Right lobe of liver (tissue), 6 donors: ENCODE data around the gene MIGA1. TPM values are rescaled to one million over a fixed set of nuclear protein-coding genes. Genes with fewer than 3 reads are reported as not detected.

Experiments used
- ATAC-seq, 4 donors: fragments of 200-7000 bp; cut with Tn5 transposase; one replicate each; pipeline ENCODE4 v1.9.1; 2020; ENCODE audit warnings: mild to moderate bottlenecking in 4 of 4, moderate library complexity in 4 of 4
- DNase-seq, 3 donors: peaks; one replicate each; pipeline ENCODE4 v3.0.0-alpha.2; 2020
- H3K27ac ChIP-seq, 3 donors: fragments of 200-600 bp; one replicate each; pipeline ENCODE4 v1.8.0; 2022
- H3K27me3 ChIP-seq, 2 donors: fragments of 200-600 bp; one replicate each; pipeline ENCODE4 v1.8.0; 2022
- H3K36me3 ChIP-seq, 4 donors: fragments of 200-600 bp; sonication (generic) in 1 of 4; one replicate each; pipeline versions ENCODE4 v1.5.1 to v1.8.0; 2017 to 2022; ENCODE audit warnings: control low read depth in 1 of 4
- H3K4me1 ChIP-seq, 4 donors: fragments of 200-600 bp; sonication (generic) in 1 of 4; one replicate each; pipeline versions ENCODE4 v1.5.1 to v1.8.0; 2017 to 2022; ENCODE audit warnings: control low read depth in 1 of 4
- H3K4me3 ChIP-seq, 3 donors: fragments of 200-600 bp; one replicate each; pipeline ENCODE4 v1.8.0; 2022
- H3K9me3 ChIP-seq, 4 donors: fragments of 200-600 bp; sonication (generic) in 1 of 4; one replicate each; pipeline versions ENCODE4 v1.5.1 to v1.8.0; 2017 to 2022; ENCODE audit warnings: control low read depth in 1 of 4
- CTCF ChIP-seq, 4 donors: fragments of 200-600 bp in 3 of 4; fragments of 450-650 bp in 1 of 4; IDR thresholded peaks; one replicate each; pipeline versions ENCODE4 v1.5.1 to v1.8.0; 2016 to 2022; ENCODE audit warnings: antibody characterized with exemption in 4 of 4, mild to moderate bottlenecking in 2 of 4
- POLR2A ChIP-seq: fragments of 450-650 bp; IDR thresholded peaks from one replicate; pipeline ENCODE4 v1.6.1; 2017; ENCODE audit warnings: antibody characterized with exemption, mild to moderate bottlenecking
- WGBS: methylation state at CpG from one replicate; pipeline ENCODE4 v1.1.6; 2018; ENCODE audit warnings: low coverage, low lambda C conversion rate; ENCODE audit not compliant: insufficient coverage; ENCODE audit errors: missing lambda C conversion rate; 5-methylcytosine and 5-hydroxymethylcytosine counted together
- intact Hi-C, 2 donors: fragments of 100-400 bp; cut with DNase I; formaldehyde crosslinking; loops; one replicate each; pipeline versions ENCODE4 v1.11.2 to v1.14.1; 2022
- total RNA-seq, 6 experiments: library from RNA; depleted of rRNA in 2 of 6; stranded (reverse); fragments of >200 nt in 2 of 6; fragmentation: NEBNext Ultra II Directional in 3 of 6; extraction: Animal tissue kit (Norgen Biotek cat#: 25700) in 3 of 6; gene quantifications; one replicate each; pipeline versions ENCODE4 v1.1.0 to v1.2.4, GENCODE V29; 2016 to 2023
- donor health status: DM: no; HTN: yes; CAD: no.
- donor health status: DM: no; HTN: no; CAD: no.
- donor health status: DM: no; HTN: no; CAD: no.
- donor health status: DM: no; HTN: yes; CAD: no.
- donor health status: DM: no; HTN: yes; CAD: no.

MIGA1 gene
- total RNA-seq, 6 experiments from 2014 or later: 7.7 to 12.2 (median 8.8) TPM

GRCh38 chr1:77876884-77877283 lies 97.4 kb downstream of the MIGA1 start:
- Histone ChIP-seq H3K4me3 (no peak overlapping the region), H3K4me1 (no peaks in the 10 kb centered on the region)
- 85% methylated on average over 4 of the region's 4 CpGs for WGBS

GRCh38 chr1:77881061-77881460 lies 101.6 kb downstream of the MIGA1 start:
- ATAC-seq: no peak
- intact Hi-C loops: loop anchor here in 1 of 2 donors (10.0 kb wide), 1 partner anchor 46 kb away; no protein-coding TSS in a partner anchor

More at GRCh38 chr1:77876884-77877283, 97.4 kb downstream of the MIGA1 start:
- H3K9me3 ChIP-seq: no peaks in the 10 kb centered on the region
- no peak overlapping the region for H3K27ac ChIP-seq
- no peaks in the 10 kb centered on the region for H3K27me3 ChIP-seq
- ATAC-seq (no peak), DNase-seq (no peak)
- intact Hi-C loops: no loop called here
- TF ChIP-seq POLR2A (no peak), CTCF (IDR thresholded peaks at IDR 0.05) (no peak)
- no peaks in the 10 kb centered on the region for H3K36me3 ChIP-seq

GRCh38 chr1:77882411-77882810 lies 103.0 kb downstream of the MIGA1 start:
- 65% methylated on average over 2 of the region's 2 CpGs for WGBS

More at GRCh38 chr1:77881061-77881460, 101.6 kb downstream of the MIGA1 start:
- TF ChIP-seq POLR2A: no peak
- TF ChIP-seq CTCF (IDR thresholded peaks at IDR 0.05): no peak
- no peaks in the 10 kb centered on the region for H3K9me3 ChIP-seq
- no peaks in the 10 kb centered on the region for H3K36me3 ChIP-seq
- WGBS: 100% methylated on average over 1 of the region's 1 CpG
- no peak overlapping the region for H3K27ac ChIP-seq
- H3K4me3 ChIP-seq: no peak overlapping the region
- no peaks in the 10 kb centered on the region for H3K27me3 ChIP-seq
- DNase-seq: no peak
- H3K4me1 ChIP-seq: no peaks in the 10 kb centered on the region

GRCh38 chr1:77888081-77888780 lies 108.8 kb downstream of the MIGA1 start, which contains the start of gene NEXN:
Gene NEXN (plus strand): TSS chr1:77888624. CDS start chr1:77916107, 27,483 bp downstream.
- ATAC-seq (peak; percentile 79 to 85 (median 82)), DNase-seq (peak; percentile 53 to 66 (median 63))
- intact Hi-C loops: loop anchor here in 1 of 2 donors (10.0 kb wide), 1 partner anchor 53 kb away; no protein-coding TSS in a partner anchor
- Histone ChIP-seq H3K4me1 (no peaks in the 10 kb centered on the region), H3K27ac (peak within 1 kb of the TSS; percentile 31 to 68 (median 60)), H3K36me3 (no peaks in the 10 kb centered on the region), H3K27me3 (no peaks in the 10 kb centered on the region), H3K4me3 (peak within 1 kb of the TSS; percentile 60 to 64 (median 62)), H3K9me3 (no peaks in the 10 kb centered on the region)
- WGBS: 15% methylated on average over 11 of the region's 36 CpGs
- TF ChIP-seq POLR2A: peak; percentile 30
- TF ChIP-seq CTCF (IDR thresholded peaks at IDR 0.05): no peak

More at GRCh38 chr1:77882411-77882810, 103.0 kb downstream of the MIGA1 start:
- Histone ChIP-seq H3K4me3 (no peak overlapping the region), H3K27me3 (no peaks in the 10 kb centered on the region), H3K9me3 (no peaks in the 10 kb centered on the region), H3K27ac (no peak overlapping the region), H3K36me3 (no peaks in the 10 kb centered on the region), H3K4me1 (no peaks in the 10 kb centered on the region)
- ATAC-seq (no peak), DNase-seq (no peak)
- no peak for TF ChIP-seq CTCF (IDR thresholded peaks at IDR 0.05)
- intact Hi-C loops: loop anchor here in 1 of 2 donors (10.0 kb wide), 1 partner anchor 48 kb away; no protein-coding TSS in a partner anchor
